Muscle of back (tissue), 13 donors: ENCODE results near the gene ACD. TPM values are rescaled to one million over a fixed set of nuclear protein-coding genes. Genes with fewer than 3 reads are reported as not detected.
"Not testable (repeated sequence)": the region's sequence is repeated elsewhere in the genome, so short reads cannot be mapped to it uniquely, and the experiment has no call there.

Experiments used
- DNase-seq, 3 donors: peaks; one replicate each; pipeline versions ENCODE4 v3.0.0 to v3.0.0-alpha.2; 2013
- long read RNA-seq, 9 donors: transcript quantifications; one replicate each; lab custom pipeline, GENCODE V29; 2026
- polyA plus RNA-seq, 10 donors: library from polyadenylated mRNA; unstranded; fragments of 120-200 nt; gene quantifications; one replicate each; pipeline ENCODE4 v1.2.1, GENCODE V29; 2013; ENCODE audit not compliant: insufficient read length in 10 of 10

The ACD gene
- 10 to 100 TPM; 11.2 to 17.4 (median 14.1) TPM for polyA plus RNA-seq
- long read RNA-seq, donor 1, partial matches to known transcripts, result 0 of 5 reads
- long read RNA-seq, donor 1, other reads (novel, unspliced or antisense), result 0 of 5 reads
- long read RNA-seq, donor 2, result 0 reads
- long read RNA-seq, donor 3, result 0 reads
- long read RNA-seq, donor 4, partial matches to known transcripts, result 0 of 3 reads
- long read RNA-seq, donor 4, other reads (novel, unspliced or antisense), result 0 of 3 reads
- long read RNA-seq, donor 5, partial matches to known transcripts, result 0 of 5 reads
- long read RNA-seq, donor 5, other reads (novel, unspliced or antisense), result 0 of 5 reads
- long read RNA-seq, donor 6, partial matches to known transcripts, result 0 of 2 reads
- long read RNA-seq, donor 6, other reads (novel, unspliced or antisense), result 0 of 2 reads
- long read RNA-seq, donor 7, partial matches to known transcripts, result 0 of 4 reads
- long read RNA-seq, donor 7, other reads (novel, unspliced or antisense), result 0 of 4 reads
- long read RNA-seq, donor 8, result 0 reads
- long read RNA-seq, donor 9, result 0 reads

- peak; percentile 93 to 98 (median 97) for DNase-seq
Measured at GRCh38 chr16:67659675-67660563, at the start of gene ACD. TSS of gene ACD (minus strand) at chr16:67660260. CDS start at chr16:67660220, 40 bp downstream.

GRCh38 chr16:67709050-67709449 is 49.0 kb upstream of the ACD start:
- DNase-seq, result no peak

- no peak for DNase-seq
Measured at GRCh38 chr16:67708368-67708771, 48.3 kb upstream of the ACD start.

GRCh38 chr16:67707790-67708189 is 47.7 kb upstream of the ACD start:
- no peak for DNase-seq

GRCh38 chr16:67707210-67707609 is 47.1 kb upstream of the ACD start:
- DNase-seq, result no peak

GRCh38 chr16:67704110-67704509 is 44.0 kb upstream of the ACD start:
- DNase-seq, result no peak

- DNase-seq, result no peak
Measured at GRCh38 chr16:67703626-67704025, 43.6 kb upstream of the ACD start.

- DNase-seq, result no peak
Measured at GRCh38 chr16:67702130-67702529, 42.1 kb upstream of the ACD start.

GRCh38 chr16:67701420-67701819 is 41.4 kb upstream of the ACD start:
- no peak for DNase-seq

GRCh38 chr16:67699265-67699664 is 39.2 kb upstream of the ACD start:
- DNase-seq, result no peak

- no peak for DNase-seq
Measured at GRCh38 chr16:67697422-67698185, 37.5 kb upstream of the ACD start.

GRCh38 chr16:67694611-67695010 is 34.6 kb upstream of the ACD start:
- DNase-seq, result no peak

GRCh38 chr16:67693517-67694285 is 33.6 kb upstream of the ACD start:
- not testable (repeated sequence) for DNase-seq

- no peak for DNase-seq
Measured at GRCh38 chr16:67685388-67686112, 25.5 kb upstream of the ACD start.

- DNase-seq, result no peak
Measured at GRCh38 chr16:67683767-67684166, 23.7 kb upstream of the ACD start.

GRCh38 chr16:67679935-67680897 is 20.2 kb upstream of the ACD start:
- DNase-seq, result no peak

- peak in 1 of 3 donors; percentile 66 for DNase-seq
Measured at GRCh38 chr16:67678354-67679023, 18.4 kb upstream of the ACD start.

- DNase-seq, result no peak
Measured at GRCh38 chr16:67677712-67678111, 17.7 kb upstream of the ACD start.
